UCSD-AML1 (cell line): ENCODE results near the gene AZIN2.
"Not testable (repeated sequence)": the region's sequence is repeated elsewhere in the genome, so short reads cannot be mapped to it uniquely, and the experiment has no call there.

Source experiments
- DNase-seq: peaks from one replicate; lab custom pipeline; 2025; ENCODE audit not compliant: unreplicated experiment; lab: John Stamatoyannopoulos, UW

The AZIN2 gene

DNA sequence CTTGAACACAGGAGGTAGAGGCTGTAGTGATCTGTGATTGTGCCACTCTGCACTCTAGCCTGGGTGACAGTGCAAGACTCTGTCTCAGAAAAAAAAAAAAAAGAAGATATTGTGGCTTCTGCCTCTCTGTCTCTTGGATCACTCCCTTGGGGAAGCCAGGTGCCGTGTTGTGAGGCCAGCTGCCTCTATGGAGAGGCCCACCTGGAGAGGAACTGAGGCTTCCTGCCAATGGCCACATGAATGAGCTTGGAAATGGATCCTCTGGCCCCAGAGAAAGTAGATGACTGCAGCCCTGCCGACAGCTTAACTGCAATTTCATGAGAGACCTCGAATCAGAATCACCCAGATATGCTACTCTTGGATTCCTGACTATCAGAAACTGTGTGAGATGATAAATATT is 24.5 kb upstream of the AZIN2 start:
- no peak for DNase-seq

DNA sequence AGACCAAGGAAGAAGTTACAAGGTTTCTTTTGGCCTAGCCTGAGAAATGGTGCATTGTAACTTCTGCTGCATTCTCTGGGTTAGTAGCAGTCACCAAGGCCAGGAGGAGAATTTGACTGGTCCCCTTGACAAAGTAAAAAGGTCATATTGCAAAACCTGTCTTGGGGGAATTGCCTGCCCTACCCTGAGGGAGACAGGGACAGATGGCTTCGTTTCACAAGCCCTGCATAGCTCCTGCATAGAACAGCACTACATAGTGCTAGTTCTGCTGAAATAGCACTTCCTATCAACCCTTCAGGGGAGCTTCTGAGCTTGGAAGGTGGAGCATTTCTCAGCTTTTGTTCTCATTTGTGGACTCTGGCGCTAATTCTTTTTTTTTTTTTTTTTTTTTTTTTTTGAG is 23.9 kb upstream of the AZIN2 start:
- DNase-seq, result no peak

DNA sequence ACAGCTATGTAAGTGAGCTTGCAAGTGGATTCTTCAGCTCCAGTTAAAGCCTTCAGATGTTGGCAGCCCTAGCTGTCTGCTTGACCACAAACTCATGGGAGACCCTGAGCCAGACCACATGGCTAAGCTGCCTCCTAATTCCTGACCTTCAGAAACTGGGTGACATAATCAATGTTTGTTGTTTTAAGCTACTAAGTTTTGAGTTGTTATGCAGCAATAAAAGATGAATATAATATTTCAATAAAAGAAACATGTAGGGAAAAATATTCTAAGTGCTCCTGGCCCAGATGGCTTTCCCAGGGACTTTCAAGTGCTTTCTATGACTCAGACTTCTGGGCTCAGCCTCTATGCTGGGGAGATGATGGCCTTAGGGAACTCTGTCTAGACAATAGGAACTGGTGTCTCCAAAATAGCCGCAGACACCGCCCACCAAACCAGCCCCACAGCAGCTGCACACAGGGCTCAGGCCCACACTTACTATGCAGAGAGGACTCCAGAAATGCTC is 20.3 kb upstream of the AZIN2 start:
- DNase-seq, result no peak

DNA sequence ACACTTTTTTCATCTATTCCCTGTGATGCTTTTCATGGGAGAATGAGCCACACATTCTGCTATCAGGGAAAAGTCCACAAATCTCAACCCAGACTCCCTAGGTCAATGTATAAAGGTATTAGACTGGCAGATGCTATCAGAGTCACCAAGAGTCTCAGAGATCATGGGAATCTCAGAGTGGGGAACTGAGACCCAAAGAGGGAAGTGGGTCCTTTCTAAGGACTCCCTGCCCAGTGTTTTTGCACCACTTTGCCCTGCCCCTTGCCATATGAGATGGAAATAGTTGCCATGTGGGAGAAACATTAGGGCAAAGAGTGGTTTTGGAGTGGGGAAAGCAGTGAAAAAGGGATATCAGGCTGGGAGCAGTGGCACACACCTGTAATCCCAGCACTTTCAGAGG is 19.1 kb upstream of the AZIN2 start:
- DNase-seq, result no peak

DNA sequence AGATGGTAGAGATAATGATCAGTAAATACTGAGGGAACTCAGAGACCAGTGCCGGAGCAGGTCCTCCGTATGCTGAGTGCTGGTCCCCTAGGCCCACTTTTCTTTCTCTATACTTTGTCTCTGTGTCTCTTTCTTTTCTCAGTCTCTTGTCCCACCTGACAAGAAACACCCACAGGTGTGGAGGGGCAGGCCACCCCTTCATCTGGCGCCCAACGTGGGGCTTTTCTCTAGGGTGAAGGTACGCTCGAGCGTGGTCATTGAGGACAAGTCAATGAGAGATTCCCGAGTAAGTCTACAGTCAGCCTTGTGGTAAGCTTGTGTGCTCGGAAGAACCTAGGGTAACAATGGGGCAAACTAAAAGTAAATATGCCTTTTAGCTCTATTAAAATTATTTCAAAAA is 16.7 kb upstream of the AZIN2 start:
- not testable (repeated sequence) for DNase-seq

DNA sequence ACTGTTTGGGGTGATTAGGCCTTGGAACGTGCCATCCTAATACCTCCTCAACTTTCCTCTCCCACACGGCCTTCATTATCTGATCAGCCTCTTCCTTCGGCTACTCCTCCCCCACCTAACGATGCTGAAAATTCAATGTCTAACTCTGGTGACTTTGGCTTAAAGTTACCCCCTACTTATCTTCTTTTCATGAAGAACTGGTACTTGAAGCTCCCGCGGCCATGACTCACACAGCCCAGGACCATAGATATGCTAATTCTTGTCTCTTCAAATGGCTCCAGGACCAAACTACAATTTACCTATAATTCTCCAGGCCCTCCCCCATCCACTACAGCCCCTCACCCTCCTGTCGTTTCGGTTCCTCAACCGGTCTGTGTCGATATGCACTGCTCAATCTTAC is 15.7 kb upstream of the AZIN2 start:
- no peak for DNase-seq

DNA sequence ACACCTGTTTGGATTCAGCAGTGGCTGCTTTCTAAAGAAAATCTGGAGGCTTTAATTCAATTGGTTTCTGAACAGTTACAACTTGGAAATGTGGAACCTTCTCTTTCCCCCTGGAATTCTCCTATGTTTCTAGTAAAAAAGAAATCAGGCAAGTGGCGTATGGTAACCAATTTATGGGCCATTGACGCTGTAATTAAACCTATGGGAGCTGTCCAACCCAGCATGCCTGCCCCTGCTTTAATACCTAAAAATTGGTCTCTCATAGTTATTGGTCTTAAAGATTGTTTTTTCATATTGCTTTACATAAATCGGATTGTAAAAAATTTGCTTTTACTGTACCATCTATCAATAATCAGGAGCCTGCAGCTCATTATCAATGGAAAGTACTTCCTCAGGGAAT is 14.5 kb upstream of the AZIN2 start:
- DNase-seq, result not testable (repeated sequence)

DNA sequence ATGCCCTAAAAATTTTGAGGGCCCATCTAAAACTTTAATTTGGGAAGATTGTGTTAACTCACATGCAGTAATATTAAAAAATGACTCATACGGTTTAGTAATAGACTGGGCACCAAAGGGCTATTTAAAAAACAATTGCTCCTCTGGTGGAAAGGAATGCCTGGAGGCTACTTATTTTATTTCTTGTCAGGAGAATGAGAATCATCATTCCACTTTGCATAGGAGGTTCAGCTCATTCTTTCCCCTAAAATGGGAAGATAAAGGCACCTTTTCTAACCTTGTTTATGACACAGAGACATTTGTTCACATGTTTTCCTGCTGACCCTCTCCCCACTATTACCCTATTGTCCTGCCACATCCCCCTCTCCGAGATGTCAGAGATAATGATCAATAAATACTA is 12.8 kb upstream of the AZIN2 start:
- DNase-seq, result not testable (repeated sequence)

DNA sequence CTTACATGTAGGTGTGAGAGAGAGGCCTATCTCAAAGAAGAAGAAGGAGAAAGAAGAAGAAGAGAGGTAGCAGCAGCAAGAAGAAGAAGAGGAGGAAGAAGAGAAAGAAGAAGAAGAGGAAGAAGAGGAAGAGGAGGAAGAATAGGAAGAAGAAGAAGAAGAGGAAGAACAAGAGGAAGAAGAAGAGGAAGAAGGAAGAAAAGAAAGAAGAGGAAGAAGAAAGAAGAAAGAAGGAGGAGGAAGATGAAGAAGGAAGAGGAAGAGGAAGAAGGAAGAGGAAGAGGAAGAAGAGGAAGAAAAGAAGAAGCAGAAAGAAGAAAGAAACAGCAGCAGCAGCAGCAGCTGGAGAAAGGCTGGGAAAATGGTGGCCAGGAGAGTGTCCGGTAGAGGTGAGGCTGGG is 10.3 kb upstream of the AZIN2 start:
- DNase-seq, result no peak

DNA sequence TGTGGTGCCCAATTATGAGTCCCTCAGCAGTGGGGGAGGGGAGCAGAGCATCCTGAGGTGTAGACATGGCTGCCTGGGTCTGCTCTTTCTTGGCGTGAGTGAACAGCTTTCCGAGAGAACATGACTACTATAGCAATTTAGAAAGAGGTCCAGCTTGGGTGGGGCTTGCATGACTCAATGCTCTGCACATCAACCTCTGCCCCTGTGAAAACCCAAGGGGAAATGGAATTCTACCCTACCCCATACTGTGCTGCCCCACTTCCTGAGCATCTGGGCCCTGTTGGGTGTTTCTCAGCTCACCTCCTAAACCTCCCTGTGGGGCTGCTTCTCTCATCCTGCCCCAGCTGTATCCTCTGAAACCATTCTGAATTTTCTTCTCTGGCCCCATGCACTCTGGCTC is 8.2 kb upstream of the AZIN2 start:
- no peak for DNase-seq

DNA sequence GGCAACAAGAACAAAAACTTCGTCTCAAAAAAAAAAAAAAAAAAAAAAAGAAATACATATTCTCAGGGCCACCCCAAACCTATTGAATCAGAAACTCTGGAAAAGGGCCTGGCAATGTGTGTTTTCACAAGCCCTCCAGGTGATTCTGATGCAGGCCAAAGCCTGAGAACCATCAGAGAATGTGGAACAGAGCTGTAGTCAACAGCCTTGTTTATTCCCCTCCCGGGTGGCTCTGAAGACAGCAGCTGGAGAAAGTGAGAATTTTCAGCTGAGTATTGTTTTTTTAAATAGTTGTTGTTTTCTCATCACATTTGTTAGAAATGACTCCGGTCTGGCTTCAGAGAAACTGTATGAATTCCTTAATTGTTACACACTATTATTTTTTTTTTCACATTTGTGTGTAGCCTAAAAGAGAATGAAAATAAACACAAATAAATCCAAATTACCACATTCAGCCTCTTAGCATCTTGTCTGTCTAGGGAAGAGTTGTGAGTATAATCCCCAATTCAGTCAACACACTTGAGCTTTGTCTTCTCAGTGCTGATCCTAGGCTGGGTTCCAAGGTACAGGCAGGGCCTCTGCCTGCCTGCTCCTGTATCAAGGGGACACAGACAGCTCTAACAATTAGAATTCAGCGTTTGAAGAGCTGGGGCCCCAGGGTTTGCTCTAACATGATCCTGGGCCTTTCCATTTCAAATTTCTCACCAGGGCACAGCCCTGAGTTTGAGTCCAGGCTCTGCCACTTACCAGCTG is 6.6 kb upstream of the AZIN2 start:
- DNase-seq, result no peak

DNA sequence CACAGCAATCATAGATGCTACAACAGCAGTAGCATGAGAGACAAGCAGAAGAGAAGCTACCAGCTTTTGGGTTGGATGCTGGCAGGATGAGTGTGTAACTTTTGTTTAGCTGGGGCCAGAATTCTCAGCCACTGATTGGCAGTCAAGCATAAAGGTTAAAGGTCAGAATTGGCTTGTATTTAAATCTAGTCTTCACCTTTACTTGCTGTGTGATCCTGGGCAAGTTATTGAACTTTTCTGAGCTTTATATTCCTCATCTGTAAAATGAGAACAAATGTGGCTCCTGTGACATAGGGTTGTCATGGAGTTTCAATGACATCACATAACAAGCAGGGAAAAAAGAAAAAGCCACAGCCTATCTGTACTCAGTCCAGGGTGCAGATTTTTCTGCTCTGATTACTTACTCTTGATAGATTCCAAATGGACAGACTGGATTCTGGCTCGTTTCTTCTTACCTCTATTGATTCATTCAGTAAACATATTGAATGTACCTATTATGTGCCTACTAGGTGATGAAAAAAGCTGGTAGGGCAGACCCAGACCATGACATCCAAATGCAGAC is 2.8 kb upstream of the AZIN2 start:
- DNase-seq, result no peak

DNA sequence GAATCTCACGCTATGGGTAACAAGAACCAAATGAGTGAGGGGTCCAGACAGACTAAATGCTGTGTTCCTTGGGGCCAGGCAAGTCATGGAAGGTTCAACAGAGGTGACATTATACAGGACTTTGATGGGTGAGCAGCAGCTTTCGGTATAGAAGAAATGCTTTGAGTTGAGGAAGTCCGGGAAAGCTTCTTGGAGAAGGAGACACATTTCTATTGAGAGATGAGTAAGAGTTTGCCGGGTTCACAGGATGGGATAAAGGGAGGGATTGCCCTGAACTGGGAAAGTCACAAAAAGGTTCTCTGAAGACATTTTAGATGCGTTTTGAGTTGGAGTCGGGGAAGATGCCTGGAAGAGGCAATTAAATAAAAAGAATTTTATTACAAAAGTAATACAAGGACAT is 580 bp upstream of the AZIN2 start:
- no peak for DNase-seq

DNA sequence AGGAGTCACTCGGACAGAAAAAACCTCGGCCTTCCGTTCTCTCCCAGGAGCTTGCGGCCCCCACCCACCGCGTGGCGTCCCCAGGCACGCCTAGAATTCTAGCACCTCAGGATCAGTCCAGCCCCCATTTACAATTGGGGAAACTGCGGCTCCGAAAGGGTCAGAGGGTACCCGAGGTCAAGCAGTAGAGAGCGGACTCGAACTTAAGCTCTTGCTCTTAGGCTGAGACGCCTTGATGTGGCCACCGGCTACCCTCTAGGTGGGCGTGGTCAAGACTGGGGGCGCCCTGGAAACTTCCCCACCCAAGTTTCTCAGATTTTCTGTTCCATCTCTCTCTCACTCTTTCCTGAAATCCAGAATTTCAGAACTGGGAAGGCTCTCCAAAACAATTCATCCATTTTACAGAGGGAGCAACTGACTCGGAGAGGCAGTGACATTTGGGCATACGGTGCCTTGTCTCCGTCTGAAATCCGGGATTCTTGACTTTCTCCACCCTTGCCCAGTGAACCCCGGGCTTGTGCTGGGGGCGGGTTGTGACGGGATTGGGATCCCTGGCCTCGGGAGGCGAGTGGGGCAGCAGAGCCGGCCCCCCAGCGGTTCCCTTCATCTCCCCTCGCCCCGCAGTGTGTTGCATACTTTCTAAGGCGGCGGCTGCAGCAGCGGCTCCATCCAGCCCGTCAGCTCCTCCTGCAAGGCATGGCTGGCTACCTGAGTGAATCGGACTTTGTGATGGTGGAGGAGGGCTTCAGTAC is 777 bp downstream of the AZIN2 start:
- DNase-seq, result no peak

DNA sequence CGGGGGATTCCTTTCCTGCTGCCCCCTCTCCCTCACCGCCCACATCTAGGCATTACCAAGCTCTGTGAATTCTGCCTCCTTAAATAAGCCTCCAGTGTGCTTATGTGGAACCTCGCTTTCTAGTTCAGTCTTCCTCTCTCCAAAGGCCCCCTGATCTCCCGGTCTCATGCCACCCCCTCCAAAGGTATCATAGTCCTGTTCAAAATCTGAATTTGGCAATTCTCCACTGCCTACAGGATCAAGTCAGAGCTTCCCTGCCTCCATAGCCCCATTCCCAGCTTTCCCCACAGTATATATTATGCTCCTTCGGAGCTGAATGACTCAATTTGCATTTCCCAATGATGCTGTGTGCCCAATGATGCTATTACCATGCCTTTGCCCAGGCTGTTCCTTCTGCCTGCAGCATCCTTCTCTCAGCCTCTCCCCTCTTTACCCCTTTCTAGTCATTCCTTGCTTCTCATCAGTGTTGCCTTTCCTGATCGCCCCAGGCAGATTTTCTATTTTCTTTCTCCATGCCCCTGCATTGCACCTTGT is 1.7 kb downstream of the AZIN2 start:
- no peak for DNase-seq

DNA sequence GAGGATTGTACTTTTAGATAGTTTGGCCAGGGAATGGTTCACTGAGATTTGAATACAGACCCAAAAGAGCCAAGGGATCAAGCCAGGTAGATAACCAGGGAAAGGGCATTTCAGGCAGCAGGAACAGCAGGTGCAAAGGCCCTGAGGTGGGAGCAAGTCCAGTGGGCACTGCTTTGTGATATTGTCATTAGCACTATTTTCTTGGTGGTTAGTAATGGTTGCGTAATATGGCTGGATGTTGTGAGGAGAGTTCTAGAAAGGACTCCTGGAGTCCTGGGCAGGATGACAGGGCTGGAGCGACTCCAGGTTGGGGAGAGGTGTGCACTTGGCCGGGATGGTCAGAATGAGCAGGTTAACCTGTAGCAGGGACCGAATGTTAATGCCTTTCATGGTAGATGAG is 4.4 kb downstream of the AZIN2 start:
- no peak for DNase-seq

DNA sequence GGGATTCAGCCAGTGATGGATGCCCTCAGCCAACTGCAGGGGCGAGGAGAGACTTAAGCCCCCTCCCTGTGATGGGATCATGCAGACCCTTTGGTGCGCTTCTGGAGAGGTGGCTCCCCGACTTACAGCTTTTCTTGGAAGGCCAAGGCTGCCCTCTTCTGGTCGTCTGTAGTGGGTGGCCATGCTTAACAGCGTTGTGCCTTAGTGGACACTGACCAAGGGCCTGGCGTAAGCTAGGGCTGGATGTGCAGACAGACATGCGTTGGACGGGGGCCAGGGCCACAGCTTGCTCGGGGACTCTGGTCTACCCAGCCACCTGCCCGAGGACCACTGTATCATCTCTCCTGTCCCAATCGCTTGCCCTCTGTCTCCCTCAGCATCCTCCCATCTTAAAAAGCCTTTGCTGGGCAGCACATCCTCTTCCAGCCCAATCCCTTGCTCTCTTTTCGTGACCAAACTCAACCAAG is 5.5 kb downstream of the AZIN2 start:
- peak; percentile 60 for DNase-seq

DNA sequence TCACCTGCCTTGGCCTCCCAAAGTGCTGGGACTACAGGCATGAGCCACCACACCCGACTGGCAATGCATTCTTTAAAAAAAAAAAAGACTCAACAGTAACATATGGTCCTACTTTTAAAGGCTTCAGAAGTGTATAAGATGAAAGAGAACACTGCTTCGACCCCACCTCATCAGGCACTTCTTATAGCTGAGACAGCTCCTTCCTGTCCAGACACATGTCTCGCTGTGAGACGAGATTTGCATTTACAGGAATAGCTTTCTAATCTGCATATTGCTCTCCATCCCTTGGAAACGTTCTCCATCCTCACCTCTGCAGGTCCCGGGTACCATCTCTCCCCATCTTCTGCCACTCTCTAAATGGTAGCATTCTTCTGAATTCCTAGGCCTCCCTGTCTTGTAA is 6.7 kb downstream of the AZIN2 start:
- DNase-seq, result no peak

DNA sequence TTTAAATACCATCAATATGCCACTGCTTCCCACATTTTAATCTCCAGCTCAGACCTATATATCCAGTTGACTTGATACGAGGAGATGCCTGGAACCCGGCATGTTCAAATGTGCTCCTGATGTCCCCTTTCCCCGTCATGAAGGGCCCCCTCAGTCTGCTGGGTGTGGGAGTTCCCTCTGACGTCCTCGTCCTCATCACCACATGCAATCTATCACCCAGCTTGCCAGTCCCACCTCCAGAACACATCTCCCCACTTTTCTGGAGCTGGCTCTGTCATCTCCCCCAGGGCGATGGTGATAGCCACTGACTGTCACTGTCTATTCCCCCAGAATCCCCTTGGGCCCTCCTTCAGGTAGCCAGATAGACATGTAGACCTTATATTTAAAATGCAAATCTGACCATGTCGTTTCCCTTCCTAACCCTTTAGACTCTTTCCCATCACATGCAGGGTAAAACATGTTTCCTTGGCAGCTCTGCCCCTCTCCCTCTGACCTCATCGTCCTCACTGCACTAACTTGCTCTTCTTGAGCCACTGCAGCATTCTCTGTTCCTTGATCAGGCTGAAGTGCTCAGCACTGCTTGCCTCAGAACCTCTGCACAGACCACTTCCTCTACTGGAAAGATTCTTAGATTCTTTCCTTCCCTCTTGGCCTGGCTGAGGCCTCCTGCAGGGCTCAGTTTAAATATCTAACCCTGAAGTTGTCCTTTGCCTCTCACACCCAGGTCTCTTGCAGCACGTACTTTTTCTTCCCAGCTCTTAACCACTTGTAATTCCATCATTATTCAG is 7.4 kb downstream of the AZIN2 start:
- no peak for DNase-seq

DNA sequence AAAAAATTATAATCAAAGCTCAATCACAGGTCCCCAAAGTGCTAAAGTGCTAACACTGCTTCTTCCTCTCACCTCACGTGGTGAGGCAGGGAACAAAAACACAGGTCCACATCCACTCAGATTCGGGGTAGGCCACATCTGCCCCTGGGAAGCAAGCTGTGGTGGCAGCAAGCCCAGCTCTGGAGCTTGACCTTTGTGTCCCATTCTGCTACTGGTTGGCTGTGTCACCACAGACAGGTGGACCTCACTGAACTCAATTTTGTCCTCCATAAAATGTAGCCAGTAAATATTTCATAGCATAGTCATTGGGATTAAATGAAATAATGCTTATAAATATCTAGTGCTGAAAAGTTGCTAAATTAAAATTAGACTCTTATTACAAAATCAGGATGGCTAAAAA is 8.5 kb downstream of the AZIN2 start:
- no peak for DNase-seq

DNA sequence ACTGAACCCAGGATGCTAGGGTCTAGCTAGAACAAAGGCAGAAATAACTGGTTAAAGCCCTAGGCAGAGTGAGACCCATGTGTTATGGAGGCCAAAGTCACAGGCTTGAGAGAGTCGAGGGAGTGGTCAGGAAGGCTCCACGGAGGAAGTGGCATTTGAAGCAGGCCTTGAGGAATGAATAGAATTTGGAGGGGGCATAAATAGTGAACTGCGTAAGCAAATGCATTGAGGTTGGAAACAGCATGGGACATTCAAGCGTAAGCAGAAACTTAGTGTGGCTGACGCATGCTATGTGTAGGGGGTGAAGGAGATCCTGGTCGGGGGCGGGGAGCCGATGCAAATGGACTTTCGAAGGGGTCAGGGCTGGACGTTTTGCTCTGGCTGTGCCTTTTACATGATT is 11.5 kb downstream of the AZIN2 start:
- no peak for DNase-seq
